ENCODE measurements around the gene HRH1. TPM values are rescaled to one million over a fixed set of nuclear protein-coding genes. Genes with fewer than 3 reads are reported as not detected.
"Not testable (repeated sequence)": the region's sequence is repeated elsewhere in the genome, so short reads cannot be mapped to it uniquely, and the experiment has no call there.

The HRH1 gene
- total and polyA plus RNA-seq, 4 donors = 3.9 to 45.1 (median 13.4) TPM

- 77 to 80% methylated on average over 5 of the region's 5 CpGs for WGBS, 2 donors
- Histone ChIP-seq H3K9me3 (ENCODE audit: control insufficient read depth, low read length) (no peaks in the 10 kb centered on the region), H3K4me1 (ENCODE audit: control insufficient read depth in 1 of 2, insufficient read depth in 2 of 2, low read length in 2 of 2) (peaks cover under 1 to 7% of the 10 kb centered on the region in 2 donors), H3K4me3 (ENCODE audit: low read length in 2 of 2) (no peak overlapping the region), H3K27ac (ENCODE audit: low read depth in 1 of 2, low read length in 2 of 2) (peak overlapping the region in 1 of 2 donors; percentile 42), H3K36me3 (ENCODE audit: control insufficient read depth in 1 of 2, insufficient read depth in 2 of 2, low read length in 1 of 2) (no peaks in the 10 kb centered on the region), H3K27me3 (ENCODE audit: control insufficient read depth in 1 of 2, insufficient read depth in 2 of 2, low read length in 1 of 2) (no peaks in the 10 kb centered on the region)
- intact Hi-C loops (cut with DNase I) = loop anchor here (5.0 kb wide), 1 partner anchor 43 kb away; no protein-coding TSS in a partner anchor
- DNase-seq (no peak), ATAC-seq (ENCODE audit: low FRiP score) (no peak)
Measured at GRCh38 chr3:11199902-11200845, 45.9 kb downstream of the HRH1 start.

- H3K27ac ChIP-seq (ENCODE audit: low read depth in 1 of 2, low read length in 2 of 2) = peak overlapping the region; percentile 51 to 88
- ATAC-seq (ENCODE audit: low FRiP score) (peak; percentile 59), DNase-seq (peak; percentile 78 to 80)
- H3K27me3 ChIP-seq (ENCODE audit: control insufficient read depth in 1 of 2, insufficient read depth in 2 of 2, low read length in 1 of 2) = no peaks in the 10 kb centered on the region
- no peaks in the 10 kb centered on the region for H3K36me3 ChIP-seq (ENCODE audit: control insufficient read depth in 1 of 2, insufficient read depth in 2 of 2, low read length in 1 of 2)
- peaks cover 0 to 7% of the 10 kb centered on the region in 2 donors for H3K4me1 ChIP-seq (ENCODE audit: control insufficient read depth in 1 of 2, insufficient read depth in 2 of 2, low read length in 2 of 2)
- H3K4me3 ChIP-seq (ENCODE audit: low read length in 2 of 2) = no peak overlapping the region
- intact Hi-C loops (cut with DNase I) = no loop called here
- no peaks in the 10 kb centered on the region for H3K9me3 ChIP-seq (ENCODE audit: control insufficient read depth, low read length)
- 7 to 12% methylated on average over 7 of the region's 7 CpGs for WGBS, 2 donors
Measured at GRCh38 chr3:11201251-11202019, 47.1 kb downstream of the HRH1 start.

GRCh38 chr3:11203961-11204360 lies 49.7 kb downstream of the HRH1 start:
- Histone ChIP-seq H3K4me1 (ENCODE audit: control insufficient read depth in 1 of 2, insufficient read depth in 2 of 2, low read length in 2 of 2) (peaks cover 0 to 10% of the 10 kb centered on the region in 2 donors), H3K9me3 (ENCODE audit: control insufficient read depth, low read length) (no peaks in the 10 kb centered on the region), H3K4me3 (ENCODE audit: low read length in 2 of 2) (no peak overlapping the region), H3K27ac (ENCODE audit: low read depth in 1 of 2, low read length in 2 of 2) (no peak overlapping the region), H3K36me3 (ENCODE audit: control insufficient read depth in 1 of 2, insufficient read depth in 2 of 2, low read length in 1 of 2) (no peaks in the 10 kb centered on the region), H3K27me3 (ENCODE audit: control insufficient read depth in 1 of 2, insufficient read depth in 2 of 2, low read length in 1 of 2) (no peaks in the 10 kb centered on the region)
- WGBS, 2 donors = 91 to 96% methylated on average over 2 of the region's 2 CpGs
- DNase-seq (no peak), ATAC-seq (ENCODE audit: low FRiP score) (no peak)
- intact Hi-C loops (cut with DNase I) = no loop called here

GRCh38 chr3:11204697-11205348 lies 50.5 kb downstream of the HRH1 start:
- H3K36me3 ChIP-seq (ENCODE audit: control insufficient read depth in 1 of 2, insufficient read depth in 2 of 2, low read length in 1 of 2) = no peaks in the 10 kb centered on the region
- 45 to 49% methylated on average over 10 of the region's 10 CpGs for WGBS, 2 donors
- ATAC-seq (ENCODE audit: low FRiP score) (no peak), DNase-seq (peak in 1 of 2 donors; percentile 73)
- intact Hi-C loops (cut with DNase I) = no loop called here
- peaks cover 0 to 15% of the 10 kb centered on the region in 2 donors for H3K4me1 ChIP-seq (ENCODE audit: control insufficient read depth in 1 of 2, insufficient read depth in 2 of 2, low read length in 2 of 2)
- no peak overlapping the region for H3K4me3 ChIP-seq (ENCODE audit: low read length in 2 of 2)
- H3K27ac ChIP-seq (ENCODE audit: low read depth in 1 of 2, low read length in 2 of 2) = peak overlapping the region in 1 of 2 donors; percentile 42
- H3K27me3 ChIP-seq (ENCODE audit: control insufficient read depth in 1 of 2, insufficient read depth in 2 of 2, low read length in 1 of 2) = no peaks in the 10 kb centered on the region
- H3K9me3 ChIP-seq (ENCODE audit: control insufficient read depth, low read length) = no peaks in the 10 kb centered on the region

- Histone ChIP-seq H3K4me1 (ENCODE audit: control insufficient read depth in 1 of 2, insufficient read depth in 2 of 2, low read length in 2 of 2) (peaks cover 0 to 15% of the 10 kb centered on the region in 2 donors), H3K27ac (ENCODE audit: low read depth in 1 of 2, low read length in 2 of 2) (peak overlapping the region in 1 of 2 donors; percentile 8)
- H3K4me3 ChIP-seq (ENCODE audit: low read length in 2 of 2); H3K27me3 ChIP-seq (ENCODE audit: control insufficient read depth in 1 of 2, insufficient read depth in 2 of 2, low read length in 1 of 2); H3K36me3 ChIP-seq (ENCODE audit: control insufficient read depth in 1 of 2, insufficient read depth in 2 of 2, low read length in 1 of 2); intact Hi-C loops (cut with DNase I); H3K9me3 ChIP-seq (ENCODE audit: control insufficient read depth, low read length); ATAC-seq (ENCODE audit: low FRiP score): not testable (repeated sequence)
- DNase-seq = peak in 1 of 2 donors; percentile 73
- 71 to 72% methylated on average over 12 to 14 of the region's 14 CpGs for WGBS, 2 donors
Measured at GRCh38 chr3:11205881-11206280, 51.6 kb downstream of the HRH1 start.

- WGBS, 2 donors = 19 to 31% methylated on average over 8 of the region's 8 CpGs
- H3K36me3 ChIP-seq (ENCODE audit: control insufficient read depth in 1 of 2, insufficient read depth in 2 of 2, low read length in 1 of 2) = no peaks in the 10 kb centered on the region
- ATAC-seq (ENCODE audit: low FRiP score) (no peak), DNase-seq (peak in 1 of 2 donors; percentile 46)
- no peaks in the 10 kb centered on the region for H3K9me3 ChIP-seq (ENCODE audit: control insufficient read depth, low read length)
- H3K4me3 ChIP-seq (ENCODE audit: low read length in 2 of 2) = no peak overlapping the region
- intact Hi-C loops (cut with DNase I) = no loop called here
- no peaks in the 10 kb centered on the region for H3K27me3 ChIP-seq (ENCODE audit: control insufficient read depth in 1 of 2, insufficient read depth in 2 of 2, low read length in 1 of 2)
- peaks cover 2 to 15% of the 10 kb centered on the region in 2 donors for H3K4me1 ChIP-seq (ENCODE audit: control insufficient read depth in 1 of 2, insufficient read depth in 2 of 2, low read length in 2 of 2)
- peak overlapping the region in 1 of 2 donors; percentile 8 for H3K27ac ChIP-seq (ENCODE audit: low read depth in 1 of 2, low read length in 2 of 2)
Measured at GRCh38 chr3:11206316-11206715, 52.0 kb downstream of the HRH1 start.

- Histone ChIP-seq H3K27ac (ENCODE audit: low read depth in 1 of 2, low read length in 2 of 2) (peak overlapping the region in 1 of 2 donors; percentile 5), H3K4me1 (ENCODE audit: control insufficient read depth in 1 of 2, insufficient read depth in 2 of 2, low read length in 2 of 2) (peaks cover 5 to 16% of the 10 kb centered on the region in 2 donors), H3K27me3 (ENCODE audit: control insufficient read depth in 1 of 2, insufficient read depth in 2 of 2, low read length in 1 of 2) (no peaks in the 10 kb centered on the region), H3K9me3 (ENCODE audit: control insufficient read depth, low read length) (no peaks in the 10 kb centered on the region), H3K4me3 (ENCODE audit: low read length in 2 of 2) (no peak overlapping the region), H3K36me3 (ENCODE audit: control insufficient read depth in 1 of 2, insufficient read depth in 2 of 2, low read length in 1 of 2) (no peaks in the 10 kb centered on the region)
- DNase-seq (peak in 1 of 2 donors; percentile 35), ATAC-seq (ENCODE audit: low FRiP score) (no peak)
- WGBS, 2 donors = 87 to 88% methylated on average over 8 of the region's 8 CpGs
- intact Hi-C loops (cut with DNase I) = no loop called here
Measured at GRCh38 chr3:11206953-11207352, 52.7 kb downstream of the HRH1 start.
